BJ (cell line): Measurements from ENCODE around the gene TRPV4. TPM values are rescaled to one million over a fixed set of nuclear protein-coding genes. Genes with fewer than 3 reads are reported as not detected.

ENCODE experiments used
- CTCF ChIA-PET: fragments of 350-600 bp; formaldehyde crosslinking; extraction: SDS; loops from one replicate; lab custom pipeline; 2021; ENCODE audit warnings: antibody characterized with exemption, inconsistent platforms; lab: Yijun Ruan, JAX
- POLR2A ChIA-PET: fragments of 300-600 bp; sonication (Branson Sonifier 250); formaldehyde crosslinking; extraction: SDS; loops from one replicate; lab custom pipeline; 2021; ENCODE audit warnings: antibody characterized with exemption; lab: Charles Lee
- DNase-seq: peaks from one replicate; pipeline ENCODE4 v3.0.0-alpha.2; 2011; ENCODE audit warnings: low read depth
- H3K27me3 ChIP-seq: 2 replicates; pipeline ENCODE4 v1.6.0; 2011; ENCODE audit warnings: low read length; ENCODE audit not compliant: control insufficient read depth, insufficient read depth
- H3K36me3 ChIP-seq: 2 replicates; pipeline ENCODE4 v1.5.1; 2011; ENCODE audit warnings: low read length; ENCODE audit not compliant: control insufficient read depth, insufficient read depth
- H3K4me3 ChIP-seq: 2 replicates; pipeline ENCODE4 v1.5.1; 2011; ENCODE audit warnings: low read depth, mild to moderate bottlenecking, control low read depth, low read length
- CTCF ChIP-seq: IDR thresholded peaks from 2 replicates; pipeline ENCODE4 v1.5.1; 2011; ENCODE audit warnings: low read depth, mild to moderate bottlenecking, control low read depth, inconsistent platforms, low read length, moderate library complexity; ENCODE audit not compliant: insufficient read depth
- polyA plus RNA-seq: library from polyadenylated mRNA; depleted of rRNA; stranded (reverse); fragments of >200 nt; gene quantifications from 2 replicates; pipeline ENCODE4 v1.2.3, GENCODE V29; 2011

TRPV4 gene
- polyA plus RNA-seq, 1 experiment, result 13.4 TPM

GRCh38 chr12:109741970-109742703 lies 91.1 kb downstream of the TRPV4 start:
- H3K27me3 ChIP-seq, result no peaks in the 10 kb centered on the region
- no peak for DNase-seq
- H3K36me3 ChIP-seq, result no peaks in the 10 kb centered on the region
- no peak overlapping the region for H3K4me3 ChIP-seq
- CTCF ChIA-PET, result no interaction called here
- TF ChIP-seq CTCF, result no peak
- POLR2A ChIA-PET, result no interaction called here

- POLR2A ChIA-PET, result no interaction called here
- CTCF ChIA-PET, result no interaction called here
Observed at GRCh38 chr12:109741286-109741969, 91.8 kb downstream of the TRPV4 start.

GRCh38 chr12:109740694-109741245 lies 92.4 kb downstream of the TRPV4 start:
- ChIA-PET POLR2A (interaction anchor here (0.8 kb wide), 1 partner anchor 24 kb away, joined by 3 read pairs; no protein-coding TSS in a partner anchor), CTCF (no interaction called here)
- DNase-seq, result no peak

More at GRCh38 chr12:109741286-109741969, 91.8 kb downstream of the TRPV4 start:
- TF ChIP-seq CTCF, result no peak
- DNase-seq, result no peak
- Histone ChIP-seq H3K27me3 (no peaks in the 10 kb centered on the region), H3K4me3 (no peak overlapping the region), H3K36me3 (no peaks in the 10 kb centered on the region)

GRCh38 chr12:109739747-109740693 lies 93.2 kb downstream of the TRPV4 start:
- no peak overlapping the region for H3K4me3 ChIP-seq
- ChIA-PET CTCF (interaction anchor here (1.4 kb wide), 1 partner anchor 18 kb away, joined by 3 read pairs; no protein-coding TSS in a partner anchor), POLR2A (interaction anchor here (0.8 kb wide), 1 partner anchor 23 kb away, joined by 3 read pairs; no protein-coding TSS in a partner anchor)
- H3K36me3 ChIP-seq, result no peaks in the 10 kb centered on the region
- H3K27me3 ChIP-seq, result no peaks in the 10 kb centered on the region
- TF ChIP-seq CTCF, result no peak; the same call in 1 of the 2 replicates
- no peak for DNase-seq

More at GRCh38 chr12:109740694-109741245, 92.4 kb downstream of the TRPV4 start:
- H3K36me3 ChIP-seq, result no peaks in the 10 kb centered on the region
- H3K4me3 ChIP-seq, result no peak overlapping the region
- TF ChIP-seq CTCF, result no peak
- no peaks in the 10 kb centered on the region for H3K27me3 ChIP-seq
